ENCODE results near the gene USP43.

GRCh38 chr17:9702482-9702881 lies 57.2 kb downstream of the USP43 start:
- TF ChIP-seq POLR2A (IDR thresholded peaks at IDR 0.05; ENCODE audit: low read depth): no peak
- no peak for TF ChIP-seq POLR2AphosphoS5 (IDR thresholded peaks at IDR 0.05)

Data from esophagus muscularis mucosa (tissue), 2 donors.